Measurements from ENCODE around the gene SSU72. TPM values are rescaled to one million over a fixed set of nuclear protein-coding genes. Genes with fewer than 3 reads are reported as not detected.

Gene SSU72
- total RNA-seq, 1 donor from 2014 or later = 94.1 TPM

Other genes with a start within 250 kb of the SSU72 start
- 0.22 TPM in 1 of 2 replicates, not detected in the other for gene TAS1R3, start 243.6 kb downstream of the SSU72 start, total RNA-seq (ENCODE audit: low replicate concordance)
- gene DVL1, start 225.4 kb downstream of the SSU72 start, total RNA-seq (ENCODE audit: low replicate concordance) = 14.5 and 64.1 TPM in 2 replicates
- 6.8 and 24.0 TPM in 2 replicates for gene MXRA8, start 216.3 kb downstream of the SSU72 start, total RNA-seq (ENCODE audit: low replicate concordance)
- 26.4 and 82.2 TPM in 2 replicates for gene AURKAIP1, start 199.7 kb downstream of the SSU72 start, total RNA-seq (ENCODE audit: low replicate concordance)
- gene CCNL2, start 175.5 kb downstream of the SSU72 start, total RNA-seq (ENCODE audit: low replicate concordance) = 143 and 198 TPM in 2 replicates
- 89.0 and 96.1 TPM in 2 replicates for gene MRPL20, start 167.6 kb downstream of the SSU72 start, total RNA-seq (ENCODE audit: low replicate concordance)
- gene ANKRD65, start 153.6 kb downstream of the SSU72 start, total RNA-seq (ENCODE audit: low replicate concordance) = 0.15 and 1.7 TPM in 2 replicates
- 2.4 and 7.0 TPM in 2 replicates for gene VWA1, start 139.2 kb downstream of the SSU72 start, total RNA-seq (ENCODE audit: low replicate concordance)
- gene ATAD3C, start 125.2 kb downstream of the SSU72 start, total RNA-seq (ENCODE audit: low replicate concordance) = not detected in 2 replicates
- 9.3 and 21.1 TPM in 2 replicates for gene ATAD3B, start 103.1 kb downstream of the SSU72 start, total RNA-seq (ENCODE audit: low replicate concordance)
- 7.8 and 25.1 TPM in 2 replicates for gene ATAD3A, start 62.7 kb downstream of the SSU72 start, total RNA-seq (ENCODE audit: low replicate concordance)
- 8.0 and 13.3 TPM in 2 replicates for gene TMEM240, start 34.2 kb downstream of the SSU72 start, total RNA-seq (ENCODE audit: low replicate concordance)
- gene FNDC10, start 25.3 kb upstream of the SSU72 start, total RNA-seq (ENCODE audit: low replicate concordance) = 2.5 and 7.8 TPM in 2 replicates
- 7.5 and 71.6 TPM in 2 replicates for gene MIB2, start 40.6 kb upstream of the SSU72 start, total RNA-seq (ENCODE audit: low replicate concordance)
- 4.2 and 4.7 TPM in 2 replicates for gene MMP23B, start 57.3 kb upstream of the SSU72 start, total RNA-seq (ENCODE audit: low replicate concordance)
- 12.6 and 16.9 TPM in 2 replicates for gene CDK11B, start 84.1 kb upstream of the SSU72 start, total RNA-seq (ENCODE audit: low replicate concordance)
- gene SLC35E2B, start 117.9 kb upstream of the SSU72 start, total RNA-seq (ENCODE audit: low replicate concordance) = 49.4 and 71.6 TPM in 2 replicates
- 6.6 and 16.6 TPM in 2 replicates for gene CDK11A, start 149.5 kb upstream of the SSU72 start, total RNA-seq (ENCODE audit: low replicate concordance)
- 37.8 and 56.9 TPM in 2 replicates for gene NADK, start 203.6 kb upstream of the SSU72 start, total RNA-seq (ENCODE audit: low replicate concordance)

All from neural progenitor cell (in vitro differentiated cells).